Smooth muscle cell (in vitro differentiated cells): Measurements from ENCODE around the gene SIGLEC14. TPM values are rescaled to one million over a fixed set of nuclear protein-coding genes. Genes with fewer than 3 reads are reported as not detected.

Experiments used
- DNase-seq: peaks from one replicate; lab custom pipeline; 2025; ENCODE audit not compliant: unreplicated experiment; lab: John Stamatoyannopoulos, UW
- H2AFZ ChIP-seq: fragments of 200-600 bp; sonication (generic); 2 replicates; pipeline ENCODE4 v1.6.0; 2016; ENCODE audit warnings: antibody characterized with exemption, low read depth, mild to moderate bottlenecking
- H3F3A ChIP-seq: fragments of 200-600 bp; sonication (generic); 2 replicates; pipeline ENCODE4 v1.6.0; 2017; ENCODE audit warnings: antibody characterized with exemption, low read depth
- H3K27ac ChIP-seq: fragments of 200-600 bp; sonication (generic); 2 replicates; pipeline ENCODE4 v1.5.1; 2016; ENCODE audit warnings: low read depth, mild to moderate bottlenecking
- H3K27me3 ChIP-seq: fragments of 200-600 bp; sonication (generic); 2 replicates; pipeline ENCODE4 v1.6.1; 2016; ENCODE audit warnings: low read depth, mild to moderate bottlenecking
- H3K36me3 ChIP-seq: fragments of 200-600 bp; sonication (generic); 2 replicates; pipeline ENCODE4 v1.5.1; 2016; ENCODE audit warnings: low read depth
- H3K4me1 ChIP-seq: fragments of 200-600 bp; sonication (generic); 2 replicates; pipeline ENCODE4 v1.5.1; 2016; ENCODE audit warnings: low read depth
- H3K4me2 ChIP-seq: fragments of 200-600 bp; sonication (generic); 2 replicates; pipeline ENCODE4 v1.6.0; 2016; ENCODE audit warnings: mild to moderate bottlenecking
- H3K4me3 ChIP-seq: fragments of 200-600 bp; sonication (generic); 2 replicates; pipeline ENCODE4 v1.5.1; 2016; ENCODE audit warnings: mild to moderate bottlenecking
- H3K79me2 ChIP-seq: fragments of 200-600 bp; sonication (generic); 2 replicates; pipeline ENCODE4 v1.6.0; 2016; ENCODE audit warnings: low read depth, mild to moderate bottlenecking
- H3K9ac ChIP-seq: fragments of 200-600 bp; sonication (generic); 2 replicates; pipeline ENCODE4 v1.6.0; 2016; ENCODE audit warnings: low read depth
- H3K9me3 ChIP-seq: fragments of 200-600 bp; sonication (generic); replicated peaks from 2 replicates; pipeline ENCODE4 v1.5.1; 2016; ENCODE audit warnings: low read depth
- H4K20me1 ChIP-seq: fragments of 200-600 bp; sonication (generic); 2 replicates; pipeline ENCODE4 v1.6.0; 2016; ENCODE audit warnings: low read depth
- WGBS: methylation state at CpG from one replicate; pipeline ENCODE4 v1.1.7; 2016; ENCODE audit warnings: low lambda C conversion rate; 5-methylcytosine and 5-hydroxymethylcytosine counted together
- polyA plus RNA-seq: library from polyadenylated mRNA; unstranded; fragments of >200 nt; fragmentation: Nextera tagmentation; extraction: Ambion mirVana; gene quantifications from 2 replicates; pipeline ENCODE4 v1.2.1, GENCODE V29; 2016
- total RNA-seq: library from RNA; depleted of rRNA; stranded (reverse); fragments of >200 nt; gene quantifications from 2 replicates; pipeline ENCODE4 v1.2.3, GENCODE V29; 2014
- TF ChIP-seq, protein P1 (sequence below): fragments of 200-600 bp; sonication (generic); IDR thresholded peaks from 2 replicates; pipeline ENCODE4 v1.5.1; 2017; ENCODE audit warnings: borderline replicate concordance, mild to moderate bottlenecking, antibody characterized with exemption; ENCODE audit not compliant: insufficient read depth, poor library complexity, severe bottlenecking

Gene SIGLEC14
- total and polyA plus RNA-seq, 2 experiments from 2014 or later, result not detected

DNA sequence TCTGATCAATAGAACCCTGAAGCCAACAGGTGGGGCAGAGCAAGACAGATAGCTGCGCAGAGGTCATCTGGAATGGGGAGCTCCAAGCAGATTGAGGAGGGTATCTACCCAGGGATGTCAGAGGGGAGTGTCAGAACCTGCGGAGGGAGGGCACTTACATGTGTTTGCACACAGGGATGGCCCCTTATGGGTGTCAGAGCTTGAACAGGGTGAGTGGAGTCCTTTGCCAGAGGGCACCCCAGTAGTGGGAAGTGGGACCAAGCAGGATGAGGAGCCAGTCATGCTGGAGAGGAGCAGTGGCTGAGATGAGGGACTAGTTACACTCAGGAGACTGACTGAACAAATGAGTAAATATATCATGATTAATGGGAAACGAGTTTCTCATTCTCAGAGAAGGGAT is 17.0 kb upstream of the SIGLEC14 start:
- TF ChIP-seq, protein P1, sequence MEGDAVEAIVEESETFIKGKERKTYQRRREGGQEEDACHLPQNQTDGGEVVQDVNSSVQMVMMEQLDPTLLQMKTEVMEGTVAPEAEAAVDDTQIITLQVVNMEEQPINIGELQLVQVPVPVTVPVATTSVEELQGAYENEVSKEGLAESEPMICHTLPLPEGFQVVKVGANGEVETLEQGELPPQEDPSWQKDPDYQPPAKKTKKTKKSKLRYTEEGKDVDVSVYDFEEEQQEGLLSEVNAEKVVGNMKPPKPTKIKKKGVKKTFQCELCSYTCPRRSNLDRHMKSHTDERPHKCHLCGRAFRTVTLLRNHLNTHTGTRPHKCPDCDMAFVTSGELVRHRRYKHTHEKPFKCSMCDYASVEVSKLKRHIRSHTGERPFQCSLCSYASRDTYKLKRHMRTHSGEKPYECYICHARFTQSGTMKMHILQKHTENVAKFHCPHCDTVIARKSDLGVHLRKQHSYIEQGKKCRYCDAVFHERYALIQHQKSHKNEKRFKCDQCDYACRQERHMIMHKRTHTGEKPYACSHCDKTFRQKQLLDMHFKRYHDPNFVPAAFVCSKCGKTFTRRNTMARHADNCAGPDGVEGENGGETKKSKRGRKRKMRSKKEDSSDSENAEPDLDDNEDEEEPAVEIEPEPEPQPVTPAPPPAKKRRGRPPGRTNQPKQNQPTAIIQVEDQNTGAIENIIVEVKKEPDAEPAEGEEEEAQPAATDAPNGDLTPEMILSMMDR, result no peak
- Histone ChIP-seq H3F3A (no peaks in the 10 kb centered on the region), H3K4me2 (no peak overlapping the region), H3K36me3 (no peaks in the 10 kb centered on the region), H3K9me3 (no peaks in the 10 kb centered on the region), H3K9ac (no peak overlapping the region), H3K4me1 (no peaks in the 10 kb centered on the region), H2AFZ (no peak overlapping the region), H3K4me3 (no peak overlapping the region), H4K20me1 (no peaks in the 10 kb centered on the region), H3K27ac (no peak overlapping the region), H3K79me2 (no peaks in the 10 kb centered on the region), H3K27me3 (peaks cover 11% of the 10 kb centered on the region)
- DNase-seq, result no peak
- 50% methylated on average over 3 of the region's 3 CpGs for WGBS

GRCh38 chr19:51660975-51661600 is 14.5 kb upstream of the SIGLEC14 start:
- H3K36me3 ChIP-seq, result no peaks in the 10 kb centered on the region
- H3K79me2 ChIP-seq, result no peaks in the 10 kb centered on the region
- DNase-seq, result peak; percentile 31
- no peak overlapping the region for H3K4me3 ChIP-seq
- H2AFZ ChIP-seq, result no peak overlapping the region
- 13% methylated on average over 10 of the region's 10 CpGs for WGBS
- H3K4me1 ChIP-seq, result no peaks in the 10 kb centered on the region
- H3K9me3 ChIP-seq, result no peaks in the 10 kb centered on the region
- no peaks in the 10 kb centered on the region for H4K20me1 ChIP-seq
- H3K4me2 ChIP-seq, result no peak overlapping the region
- no peaks in the 10 kb centered on the region for H3F3A ChIP-seq
- H3K27me3 ChIP-seq, result peaks cover 13% of the 10 kb centered on the region
- H3K9ac ChIP-seq, result no peak overlapping the region
- H3K27ac ChIP-seq, result no peak overlapping the region
- TF ChIP-seq, protein P1, result peak; percentile 67

DNA sequence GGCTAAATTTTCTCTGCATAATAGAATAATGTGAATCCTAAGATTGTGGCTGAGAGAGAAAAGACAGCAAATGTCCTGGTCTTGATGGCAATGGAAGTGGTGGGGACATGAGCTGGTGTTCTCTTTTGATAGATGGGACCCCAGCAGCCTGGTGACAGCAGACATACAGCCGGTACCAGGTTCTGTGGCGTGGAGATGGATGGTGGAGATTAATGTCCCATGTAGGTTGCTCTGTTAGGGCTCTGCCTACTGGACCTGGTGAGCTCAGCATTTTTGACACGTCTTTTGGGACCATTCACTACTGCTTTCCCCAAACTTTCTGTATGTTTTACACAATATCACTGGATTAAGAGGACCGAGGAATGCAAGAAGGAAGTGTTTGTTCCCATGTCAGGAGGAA is 8.2 kb upstream of the SIGLEC14 start:
- Histone ChIP-seq H3K27me3 (peaks cover 8% of the 10 kb centered on the region), H3K4me2 (no peak overlapping the region), H3K4me1 (no peaks in the 10 kb centered on the region), H2AFZ (no peak overlapping the region), H3K4me3 (no peak overlapping the region), H3F3A (no peaks in the 10 kb centered on the region), H3K9ac (no peak overlapping the region), H3K79me2 (no peaks in the 10 kb centered on the region), H3K27ac (no peak overlapping the region), H4K20me1 (no peaks in the 10 kb centered on the region), H3K36me3 (no peaks in the 10 kb centered on the region), H3K9me3 (no peaks in the 10 kb centered on the region)
- DNase-seq, result no peak
- TF ChIP-seq, protein P1, result no peak
- 79% methylated on average over 4 of the region's 4 CpGs for WGBS

DNA sequence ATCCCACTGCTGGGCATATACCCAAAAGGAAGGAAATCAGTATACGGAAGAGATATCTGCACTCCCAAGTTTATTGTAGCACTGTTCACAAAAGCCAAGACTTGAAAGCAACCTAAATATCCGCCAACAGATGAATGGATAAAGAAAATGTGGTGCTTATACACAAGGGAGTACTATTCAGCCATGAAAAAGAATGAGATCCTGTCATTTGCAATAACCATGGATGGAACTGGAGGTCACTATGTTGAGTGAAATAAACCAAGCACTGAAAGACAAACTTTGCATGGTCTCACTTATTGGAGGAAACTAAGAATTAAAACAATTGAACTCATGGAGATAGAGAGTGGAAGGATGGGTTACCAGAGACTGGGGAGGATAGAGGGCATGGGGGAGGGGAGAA is 6.5 kb upstream of the SIGLEC14 start:
- H3K4me1 ChIP-seq, result no peaks in the 10 kb centered on the region
- H2AFZ ChIP-seq, result no peak overlapping the region
- no peaks in the 10 kb centered on the region for H3K36me3 ChIP-seq
- no peaks in the 10 kb centered on the region for H3K79me2 ChIP-seq
- TF ChIP-seq, protein P1, result no peak
- no peaks in the 10 kb centered on the region for H3K9me3 ChIP-seq
- H3K9ac ChIP-seq, result no peak overlapping the region
- no peaks in the 10 kb centered on the region for H3K27me3 ChIP-seq
- H3K4me2 ChIP-seq, result no peak overlapping the region
- WGBS, result 32% methylated on average over 2 of the region's 2 CpGs
- H3K27ac ChIP-seq, result no peak overlapping the region
- H3F3A ChIP-seq, result no peaks in the 10 kb centered on the region
- no peaks in the 10 kb centered on the region for H4K20me1 ChIP-seq
- no peak for DNase-seq
- H3K4me3 ChIP-seq, result no peak overlapping the region
